Stimulated activated CD4-positive, alpha-beta T cell treated with anti-CD3 and anti-CD28 coated beads, Interleukin-1b, Interleukin-23, amount 100 ng/mL, for 4 hours (primary cell): ENCODE data around the gene CRTC2.
A peak's percentile ranks its signal among the peaks of the same experiment; 100 is the strongest.
"Not testable (repeated sequence)": the region's sequence is repeated elsewhere in the genome, so short reads cannot be mapped to it uniquely, and the experiment has no call there.

Experiments used
- DNase-seq, 2 donors: peaks; one replicate each; pipeline ENCODE4 v3.0.0-alpha.2; 2020; ENCODE audit warnings: low read depth in 2 of 2

The CRTC2 gene

DNA sequence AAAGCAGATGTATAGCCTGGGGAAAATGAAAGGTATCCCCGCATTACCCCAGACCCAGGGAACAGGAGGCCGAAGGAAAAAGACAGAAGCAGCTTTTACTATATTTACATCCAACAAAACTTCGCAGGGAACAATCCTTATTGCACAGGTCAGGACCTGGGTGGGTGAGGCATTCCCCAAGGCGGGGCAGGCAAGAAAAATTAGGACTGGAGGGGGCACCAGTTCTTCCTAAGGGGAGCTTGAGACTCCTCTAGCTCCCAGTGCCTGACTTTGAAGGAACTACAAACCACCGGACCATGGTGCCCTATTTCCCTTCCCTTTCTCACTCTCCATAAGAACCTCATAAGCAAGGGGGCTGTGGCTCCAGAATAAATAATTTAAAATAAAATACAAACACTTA, 29.0 kb downstream of the CRTC2 start:
- DNase-seq: no peak

DNA sequence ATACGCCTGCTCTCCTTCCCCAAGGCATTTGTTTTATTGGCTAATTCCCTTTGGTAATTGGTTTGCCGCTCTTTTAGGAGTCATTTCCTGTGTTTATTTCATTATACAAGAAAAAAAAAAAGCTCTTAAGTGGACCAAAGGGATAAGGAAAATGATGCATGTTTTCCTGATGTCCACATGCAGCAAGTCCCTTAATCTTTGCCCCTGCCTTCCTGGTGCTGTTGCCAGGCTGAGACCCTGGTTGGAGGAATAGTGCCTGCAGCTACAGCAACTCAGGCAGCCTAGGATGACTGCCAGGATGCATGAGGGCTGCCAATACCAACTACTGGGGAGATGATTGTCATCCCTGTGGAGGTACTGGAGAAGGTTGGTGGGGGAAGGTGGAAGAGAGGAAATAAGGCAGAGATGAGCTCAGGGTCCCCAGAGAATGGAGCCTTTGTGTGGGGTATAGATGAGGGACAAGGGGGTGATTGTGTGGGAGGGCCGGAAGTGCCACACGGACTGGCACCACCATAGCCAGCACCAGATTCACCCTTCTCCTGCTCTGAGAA, 29.5 kb downstream of the CRTC2 start:
- no peak for DNase-seq

DNA sequence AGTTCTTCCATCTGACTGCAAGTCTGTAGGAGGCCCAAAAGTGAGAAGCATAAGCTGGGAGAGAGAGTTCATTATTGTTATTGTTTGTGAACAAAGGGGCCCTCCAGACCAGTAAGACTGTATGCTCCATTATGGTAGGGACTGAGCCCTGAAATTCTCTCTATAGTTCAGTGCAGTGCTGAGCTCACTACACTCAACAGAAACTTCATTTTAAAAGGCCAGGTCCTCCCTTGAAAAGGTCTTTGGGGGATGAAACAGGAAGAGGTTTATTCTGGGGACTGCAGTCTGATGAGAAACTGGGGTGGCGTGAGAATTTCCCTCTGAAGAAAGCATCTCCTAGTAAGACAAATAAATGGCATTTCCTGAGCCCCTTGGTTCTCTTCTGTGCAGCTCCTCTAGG, 30.2 kb downstream of the CRTC2 start:
- no peak for DNase-seq

DNA sequence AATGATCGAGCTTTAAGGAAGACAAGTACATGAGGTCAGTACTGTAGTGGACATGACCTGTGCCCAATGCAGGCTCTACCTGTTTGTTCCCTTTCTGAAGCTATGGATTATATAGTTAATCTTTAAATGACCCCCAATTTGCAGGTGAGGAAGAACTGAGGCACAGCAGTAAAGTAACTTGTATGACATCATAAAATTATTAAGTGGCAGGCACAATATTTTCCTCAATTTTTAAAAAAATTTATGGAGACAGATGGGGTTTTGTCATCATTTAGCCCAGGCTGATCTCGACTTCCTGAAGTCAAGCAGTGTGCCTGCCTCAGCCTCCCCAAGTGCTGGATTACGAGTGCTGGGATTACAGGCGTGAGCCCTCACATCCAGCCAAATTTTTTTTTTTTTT, 32.0 kb downstream of the CRTC2 start:
- DNase-seq: no peak

DNA sequence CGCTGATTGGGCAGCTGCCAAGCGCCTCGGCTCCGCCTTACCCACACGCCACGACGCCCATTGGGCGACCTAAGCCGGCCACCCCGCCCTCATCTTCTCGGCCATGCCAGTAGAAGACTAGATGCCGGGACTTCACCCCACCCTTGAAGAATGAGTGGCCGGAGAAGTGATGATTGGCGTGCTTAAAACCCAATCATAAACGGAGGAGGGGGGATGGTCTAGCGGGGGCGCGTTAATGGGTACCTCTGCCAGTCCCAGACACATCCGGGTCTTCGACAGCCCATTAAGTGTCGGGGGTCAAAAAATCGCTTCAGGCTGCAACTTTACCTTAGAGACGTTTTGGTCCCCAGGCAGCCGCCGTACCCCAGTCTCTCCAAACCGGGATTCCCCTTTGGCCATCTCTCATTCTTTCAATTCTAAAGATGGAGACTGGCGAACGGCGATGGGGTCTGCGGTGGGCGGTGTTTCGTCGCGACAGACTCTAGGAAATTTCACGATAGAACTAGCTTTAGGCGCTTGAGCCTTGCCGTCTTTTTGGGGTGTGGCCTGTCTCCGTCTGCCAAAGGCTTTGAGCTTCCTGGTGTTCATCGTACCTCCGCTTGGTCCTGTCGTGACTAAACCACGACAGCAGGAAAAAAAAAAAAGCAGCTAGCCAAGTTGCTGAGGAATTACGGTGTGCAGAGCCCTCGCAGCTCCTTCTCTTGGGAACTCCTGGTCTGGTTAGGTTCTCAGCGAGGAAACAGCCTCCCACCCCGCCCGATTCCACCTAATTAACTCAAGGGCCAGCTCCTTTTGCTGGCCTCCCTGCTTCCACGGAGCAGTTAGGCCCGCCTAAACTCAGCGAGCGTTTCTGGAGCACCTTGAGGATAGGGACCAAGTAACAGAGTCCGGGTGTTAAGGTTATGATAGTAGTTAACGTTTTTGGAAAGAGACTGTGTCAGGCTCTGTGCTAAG, 35.2 kb downstream of the CRTC2 start, which contains the start of gene GATAD2B:
GATAD2B (minus strand) TSS at position 1 of the 954 bp plus-strand sequence. CDS start 94,625 bp downstream, outside the sequence.
- DNase-seq: peak; percentile 95 to 98

DNA sequence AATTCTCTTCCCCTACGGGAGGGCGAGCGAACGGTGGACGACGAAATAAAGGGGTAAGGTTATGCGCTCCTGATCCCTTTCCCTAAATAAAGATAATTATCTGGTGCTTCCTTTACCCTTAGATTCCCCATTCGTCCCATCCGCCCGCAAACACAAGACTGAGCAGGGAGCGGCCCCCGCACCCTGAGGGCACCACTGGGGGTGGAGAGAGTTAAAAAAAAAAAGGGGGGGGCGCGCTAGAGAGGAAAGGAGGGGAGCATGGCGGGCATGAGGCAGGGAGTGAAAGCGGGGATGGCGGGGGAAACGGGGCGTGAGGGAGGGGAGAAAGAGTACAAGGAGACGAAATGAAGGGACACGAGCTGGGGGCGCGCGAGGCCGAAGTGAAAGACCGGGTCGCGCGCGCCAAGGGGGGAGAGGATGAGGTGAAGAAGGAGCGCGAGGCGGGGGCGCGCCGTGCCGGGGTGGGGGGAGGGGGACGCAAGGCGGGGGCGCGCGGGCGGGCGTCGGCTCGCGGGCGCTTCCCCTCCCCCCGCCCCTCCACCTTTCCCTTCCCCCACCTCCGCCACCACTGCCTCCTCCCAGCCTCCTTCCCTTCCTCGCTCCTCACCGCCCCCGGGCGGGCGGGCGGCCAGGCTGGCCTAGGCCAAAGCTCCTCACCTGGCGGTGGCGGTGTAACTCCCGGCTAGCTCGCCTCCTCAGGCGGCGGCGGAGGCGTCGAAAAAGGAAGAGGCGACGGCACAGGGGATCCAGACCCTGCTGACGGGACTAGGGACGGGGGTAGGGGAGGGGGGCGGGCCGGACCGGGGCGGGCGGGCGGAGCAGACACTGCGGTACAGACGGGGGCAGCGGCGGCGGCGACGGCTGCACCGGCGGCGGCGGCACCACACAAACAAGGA, 36.1 kb downstream of the CRTC2 start:
- peak; percentile 57 to 58 for DNase-seq

DNA sequence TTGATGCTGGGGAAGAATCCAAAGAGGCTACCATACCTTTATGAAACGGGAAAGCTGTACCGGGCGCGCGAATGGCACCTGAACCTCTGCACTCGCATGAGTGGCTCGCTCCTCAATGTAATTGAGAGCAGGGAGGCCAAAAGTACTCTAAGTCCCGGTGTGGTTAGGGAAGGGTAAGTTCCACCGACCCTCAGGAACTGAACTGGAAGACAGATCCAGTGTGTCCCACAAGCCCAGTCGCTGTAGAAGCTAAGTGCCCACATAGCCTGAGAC, 36.7 kb downstream of the CRTC2 start:
- no peak for DNase-seq

DNA sequence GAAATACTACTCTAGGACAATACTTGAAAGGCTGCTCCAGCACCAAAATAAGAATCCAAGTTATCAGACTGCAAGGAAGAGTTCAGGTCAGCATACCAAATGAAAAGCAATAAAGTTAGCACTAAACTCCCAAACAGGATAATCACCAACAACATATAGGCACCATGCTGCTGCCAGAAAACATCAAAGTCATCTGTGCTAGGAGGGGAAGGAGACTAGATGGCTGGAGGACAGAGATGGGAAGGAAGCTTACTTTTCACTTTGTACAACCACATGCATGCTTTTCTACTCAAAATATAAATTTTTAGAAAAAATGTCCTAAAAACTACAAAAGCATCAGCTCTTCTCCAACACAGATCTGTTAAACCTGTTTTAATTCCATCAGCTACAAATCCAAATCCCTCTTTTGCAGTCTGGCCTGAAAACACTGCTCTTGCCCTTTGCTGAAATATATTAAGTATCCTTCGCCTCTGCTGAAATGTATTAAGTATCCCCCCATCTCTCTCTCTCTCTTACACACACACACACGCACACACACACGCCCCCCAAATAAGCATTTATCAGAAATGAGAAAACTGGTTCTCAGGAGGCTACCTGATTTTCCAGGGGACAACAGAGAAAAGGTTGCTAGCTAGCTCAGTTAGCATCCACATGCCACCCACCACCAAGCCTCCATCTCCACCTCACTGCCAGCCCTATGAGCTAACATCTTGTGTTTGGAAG, 37.2 kb downstream of the CRTC2 start:
- no peak for DNase-seq

DNA sequence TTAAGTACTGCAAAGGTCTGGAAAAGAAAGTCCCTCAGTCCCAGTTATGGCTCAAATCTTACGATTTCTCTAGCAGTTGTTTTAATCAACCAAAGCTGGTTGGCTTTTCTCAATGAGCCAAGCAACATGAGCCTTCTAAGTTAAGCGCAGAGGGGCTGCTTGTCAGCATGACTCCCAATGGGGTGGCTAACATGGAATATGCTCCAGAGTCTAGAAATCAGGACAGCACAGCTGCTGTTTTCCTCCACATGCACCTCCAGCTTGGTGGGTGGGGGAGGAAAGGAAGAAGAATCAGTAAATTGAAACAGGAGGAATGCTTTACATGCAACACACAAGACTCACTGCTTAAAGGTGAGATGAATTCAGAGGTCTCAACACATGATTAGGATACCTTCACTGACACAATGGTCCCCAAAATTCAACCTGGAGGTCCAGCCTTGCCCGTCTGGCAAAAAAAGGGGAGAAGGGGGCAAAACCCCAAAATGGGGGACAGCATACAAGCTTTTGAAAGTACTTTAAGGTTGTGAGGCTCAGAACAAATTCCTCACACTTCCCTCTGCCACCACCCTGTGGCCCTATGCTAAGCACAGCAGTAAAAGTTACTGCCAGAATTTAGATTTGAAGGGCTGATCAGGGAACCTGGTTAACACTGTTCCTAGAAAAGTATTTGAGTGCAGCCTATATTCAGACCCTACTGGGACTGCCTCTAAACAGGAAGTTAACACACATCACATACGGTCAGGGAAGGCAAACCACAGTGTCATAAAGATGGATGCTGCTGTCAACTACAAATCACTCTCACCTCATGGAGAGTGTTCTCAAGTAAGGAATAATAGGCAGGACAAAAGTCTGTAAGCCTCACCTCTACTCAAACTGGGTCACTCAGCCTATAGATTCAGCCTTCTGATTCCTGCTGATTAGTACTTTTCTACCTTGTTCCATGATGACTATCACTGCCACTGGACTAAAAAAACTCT, 38.2 kb downstream of the CRTC2 start:
- DNase-seq: no peak

DNA sequence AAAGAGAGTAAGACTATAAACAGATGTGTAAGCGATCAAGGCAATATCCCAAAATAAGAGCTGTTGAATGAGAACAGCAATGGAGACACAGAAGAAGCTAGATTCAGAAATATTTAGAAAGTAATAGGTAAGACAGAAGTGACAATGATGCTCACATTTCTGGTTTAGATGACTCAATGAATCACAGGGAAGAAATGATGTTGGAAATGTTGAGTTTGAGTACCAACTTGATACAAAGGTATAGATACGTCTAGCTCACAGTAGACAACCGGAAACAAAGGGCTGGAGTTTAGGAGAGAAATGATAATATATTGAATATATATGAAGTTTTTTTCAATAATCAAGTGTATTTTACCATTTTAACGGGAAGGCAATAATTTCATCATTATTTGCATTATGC, 42.1 kb downstream of the CRTC2 start:
- DNase-seq: no peak

DNA sequence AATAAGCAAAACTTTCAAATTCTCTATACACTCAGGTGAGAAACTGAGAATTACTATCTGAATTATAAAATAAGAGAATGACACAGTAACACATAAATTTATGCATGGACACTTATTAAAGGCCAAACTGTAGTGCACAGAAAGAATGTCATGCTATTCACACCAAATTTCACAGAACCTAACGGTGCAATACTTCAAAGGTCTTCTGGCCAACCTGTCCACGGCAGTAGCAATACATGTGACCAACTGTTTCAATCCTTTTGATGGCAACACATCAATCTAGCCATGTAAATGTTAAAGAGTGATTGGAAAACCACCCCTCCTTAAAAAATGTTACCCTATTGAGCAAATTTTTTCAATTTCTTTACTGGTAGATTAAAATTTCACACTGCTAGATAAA, 46.1 kb downstream of the CRTC2 start:
- DNase-seq: no peak

DNA sequence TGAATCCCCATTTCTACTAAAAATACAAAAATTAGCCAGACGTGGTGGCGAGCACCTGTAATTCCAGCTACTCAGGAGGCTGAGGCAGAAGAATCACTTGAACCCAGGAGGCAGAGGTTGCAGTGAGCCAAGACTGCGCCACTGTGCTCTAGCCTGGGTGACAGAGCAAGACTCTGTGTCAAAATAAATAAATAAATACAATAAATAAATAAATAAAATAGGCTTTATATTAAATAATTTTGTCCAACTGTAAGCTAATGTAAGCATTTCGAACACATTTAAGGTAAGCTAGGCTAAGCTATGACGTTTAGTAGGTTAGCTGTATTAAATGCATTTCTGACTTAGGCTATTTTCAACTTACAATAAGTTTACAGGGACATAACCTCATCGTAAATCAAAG, 47.9 kb downstream of the CRTC2 start:
- DNase-seq: not testable (repeated sequence)

DNA sequence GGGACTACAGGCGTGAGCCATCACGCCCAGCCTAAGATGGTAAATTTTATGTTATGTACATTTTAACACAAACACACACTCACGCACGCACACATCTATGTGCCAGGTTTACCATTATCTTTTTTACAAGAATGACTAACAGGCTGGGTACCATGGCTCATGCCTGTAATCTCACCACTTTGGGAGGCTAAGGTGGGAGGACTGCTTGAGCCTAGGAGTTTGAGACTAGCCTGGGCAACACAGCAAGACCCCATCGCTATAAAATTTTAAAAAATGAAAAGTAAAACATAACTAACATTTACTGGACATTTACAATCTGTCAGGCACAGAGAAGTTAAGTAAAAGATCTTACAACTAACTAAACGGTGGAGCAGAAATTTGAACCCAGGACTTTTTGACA, 50.3 kb downstream of the CRTC2 start:
- DNase-seq: no peak

DNA sequence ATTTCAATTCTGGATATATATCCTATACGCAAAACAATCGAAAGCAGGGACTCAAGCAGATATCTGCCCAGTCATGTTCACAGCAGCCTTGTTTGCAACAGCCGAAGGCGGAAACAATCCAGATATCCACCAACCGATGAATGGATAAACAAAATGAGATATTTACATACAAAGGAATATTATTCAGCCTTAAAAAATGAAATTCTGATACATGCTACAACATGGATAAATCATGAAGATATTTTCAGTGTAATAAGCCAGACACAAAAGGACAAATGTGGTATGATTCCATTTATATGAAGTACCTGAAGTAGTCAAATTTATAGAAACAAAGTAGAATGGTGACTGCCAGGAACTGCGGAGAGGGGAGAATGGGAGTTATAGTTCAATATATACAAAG, 51.3 kb downstream of the CRTC2 start:
- no peak for DNase-seq

DNA sequence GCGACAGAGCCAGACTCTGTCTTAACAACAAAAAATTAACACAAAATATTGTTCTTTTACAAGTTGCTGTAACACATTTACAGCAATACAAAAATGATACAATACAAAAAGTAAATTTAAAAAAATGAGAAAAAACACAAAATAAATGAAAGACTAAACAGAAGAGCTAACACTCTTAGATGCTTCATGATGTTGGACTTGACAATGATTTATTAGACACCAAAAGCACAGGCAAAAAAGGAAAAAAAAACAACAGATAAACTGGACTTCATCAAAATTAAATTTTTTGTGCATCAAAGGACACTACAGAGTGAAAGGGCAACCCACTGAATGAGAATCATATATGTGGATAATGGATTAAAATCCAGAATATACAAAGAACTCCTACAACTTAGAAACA, 52.0 kb downstream of the CRTC2 start:
- DNase-seq: no peak

DNA sequence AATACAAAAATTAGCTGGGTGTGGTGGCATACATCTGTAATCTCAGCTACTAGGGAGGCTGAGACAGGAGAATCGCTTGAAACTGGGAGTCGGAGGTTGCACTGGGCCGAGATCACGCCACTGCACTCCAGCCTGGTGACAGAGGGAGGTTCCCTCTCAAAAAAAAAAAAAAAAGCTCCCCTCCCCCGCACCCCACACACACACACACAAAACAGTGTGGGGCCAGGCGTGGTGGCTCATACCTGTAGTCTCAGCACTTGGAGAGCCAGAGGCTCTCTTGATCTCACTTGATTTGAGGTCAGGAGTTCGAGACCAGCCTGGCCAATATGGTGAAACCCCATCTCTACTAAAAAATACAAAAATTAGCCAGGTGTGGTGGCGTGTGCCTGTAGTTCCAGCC, 52.5 kb downstream of the CRTC2 start:
- DNase-seq: not testable (repeated sequence)

DNA sequence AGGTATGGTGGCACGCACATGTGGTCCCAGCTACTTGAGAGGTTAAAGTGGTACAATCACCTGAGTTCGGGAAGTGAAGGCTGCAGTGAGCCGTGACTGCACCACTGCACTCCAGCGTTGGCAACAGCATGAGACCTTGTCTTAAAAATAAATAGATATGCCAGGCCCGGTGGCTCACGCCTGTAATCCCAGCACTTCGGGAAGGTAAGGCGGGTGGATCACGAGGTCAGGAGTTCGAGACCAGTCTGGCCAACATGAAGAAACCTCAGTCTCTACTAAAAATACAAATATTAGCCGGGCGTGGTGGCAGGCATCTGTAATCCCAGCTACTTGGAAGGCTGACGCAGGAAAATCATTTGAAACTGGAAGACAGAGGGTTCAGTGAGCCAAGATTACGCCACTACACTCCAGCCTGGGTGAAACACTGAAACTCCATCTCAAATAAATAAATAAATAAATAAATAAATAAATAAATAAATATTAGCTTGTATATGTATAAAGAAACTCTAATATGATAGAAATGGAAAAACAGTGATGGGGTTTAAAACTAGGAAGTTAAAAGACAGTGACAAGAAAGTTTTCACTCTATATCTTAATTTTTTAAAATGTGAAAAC, 54.5 kb downstream of the CRTC2 start:
- DNase-seq: no peak

DNA sequence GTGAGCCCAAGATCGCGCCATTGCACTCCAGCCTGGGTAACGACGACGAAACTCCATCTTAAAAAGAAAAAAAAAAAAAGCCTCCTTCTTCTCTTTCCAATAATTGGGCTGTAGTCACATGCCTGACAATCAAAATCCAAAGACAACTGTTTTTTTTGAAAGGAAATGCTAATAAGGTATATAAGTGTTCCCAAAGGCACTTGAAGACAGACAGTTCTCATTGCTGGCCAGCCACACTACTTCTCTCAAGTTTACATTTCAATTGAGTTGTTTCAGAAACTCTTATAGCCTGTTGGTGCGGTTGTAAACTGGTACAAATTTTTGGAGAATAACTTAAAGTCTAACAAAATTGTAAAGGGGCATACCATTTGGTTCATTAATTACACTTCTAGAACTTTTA, 58.9 kb downstream of the CRTC2 start:
- DNase-seq: no peak
